IMR-90 (cell line): Measurements from ENCODE around the gene CMPK2.

ENCODE experiments used
- BHLHE40 ChIP-seq: fragments of 150-350 bp; IDR thresholded peaks from 2 replicates; pipeline ENCODE4 v1.6.1; 2016; ENCODE audit warnings: mild to moderate bottlenecking, low read depth, low read length
- CEBPB ChIP-seq: IDR thresholded peaks from 2 replicates; pipeline ENCODE4 v1.6.1; 2012; ENCODE audit warnings: low read depth, low read length, improper control_type of control experiment
- CHD1 ChIP-seq: IDR thresholded peaks from 2 replicates; pipeline ENCODE4 v1.6.1; 2012; ENCODE audit warnings: low read depth, low read length, improper control_type of control experiment
- FOS ChIP-seq: fragments of 150-350 bp; IDR thresholded peaks from 2 replicates; pipeline ENCODE4 v1.6.1; 2016; ENCODE audit warnings: low read depth, low read length
- MAFK ChIP-seq: IDR thresholded peaks from 2 replicates; pipeline ENCODE4 v1.6.1; 2012; ENCODE audit warnings: low read depth, low read length, improper control_type of control experiment
- MAZ ChIP-seq: IDR thresholded peaks from 2 replicates; pipeline ENCODE4 v1.6.1; 2012; ENCODE audit warnings: low read depth, mild to moderate bottlenecking, low read length, improper control_type of control experiment, moderate library complexity, borderline replicate concordance
- POLR2A ChIP-seq: IDR thresholded peaks from 2 replicates; pipeline ENCODE4 v1.6.1; 2012; ENCODE audit warnings: mild to moderate bottlenecking, low read depth, low read length
- RAD21 ChIP-seq: IDR thresholded peaks from 2 replicates; pipeline ENCODE4 v1.6.1; 2012; ENCODE audit warnings: low read length, improper control_type of control experiment
- RCOR1 ChIP-seq: IDR thresholded peaks from 2 replicates; pipeline ENCODE4 v1.6.1; 2012; ENCODE audit warnings: mild to moderate bottlenecking, low read length, improper control_type of control experiment; ENCODE audit not compliant: insufficient replicate concordance
- RFX5 ChIP-seq: IDR thresholded peaks from 2 replicates; pipeline ENCODE4 v1.8.0; 2012; ENCODE audit warnings: low read depth, mild to moderate bottlenecking, low read length, moderate library complexity
- SMC3 ChIP-seq: fragments of 150-350 bp; IDR thresholded peaks from 2 replicates; pipeline ENCODE4 v1.6.1; 2016; ENCODE audit warnings: low read depth, mild to moderate bottlenecking, antibody characterized with exemption, low read length, moderate library complexity
- TF ChIP-seq, protein P1 (sequence below): conservative IDR thresholded peaks from 2 replicates; pipeline ENCODE4 v1.5.1; 2012; ENCODE audit warnings: mild to moderate bottlenecking, low read depth, low read length, improper control_type of control experiment
- TF ChIP-seq, protein P2 (sequence below): fragments of 150-350 bp; IDR thresholded peaks from 2 replicates; pipeline ENCODE4 v1.6.1; 2017; ENCODE audit warnings: mild to moderate bottlenecking, antibody characterized with exemption, low read length, low read depth
- TF ChIP-seq, protein P3 (sequence below): fragments of 150-350 bp; IDR thresholded peaks from 2 replicates; pipeline ENCODE4 v1.6.1; 2016; ENCODE audit warnings: low read depth, mild to moderate bottlenecking, low read length, moderate library complexity, borderline replicate concordance

DNA sequence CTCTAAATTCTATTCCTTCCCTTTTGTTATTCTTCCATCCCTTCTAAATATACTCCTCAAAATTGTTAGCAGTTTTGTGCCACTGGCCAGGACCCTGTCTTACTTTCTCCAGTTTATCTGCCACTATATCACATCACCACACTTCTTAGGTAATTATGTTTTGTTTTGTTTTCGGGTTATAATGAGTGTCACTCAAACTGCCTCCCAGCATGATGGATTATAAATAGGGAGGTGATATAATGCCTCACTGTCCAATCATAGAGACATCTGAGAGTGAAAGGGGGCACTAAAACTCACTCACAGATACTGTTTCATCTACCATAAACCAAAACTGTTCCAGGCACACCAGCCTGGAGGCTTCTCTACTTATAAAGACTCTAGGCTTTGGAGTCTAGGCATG, 15.3 kb upstream of the CMPK2 start:
- TF ChIP-seq MAZ: no peak
- TF ChIP-seq, protein P1, sequence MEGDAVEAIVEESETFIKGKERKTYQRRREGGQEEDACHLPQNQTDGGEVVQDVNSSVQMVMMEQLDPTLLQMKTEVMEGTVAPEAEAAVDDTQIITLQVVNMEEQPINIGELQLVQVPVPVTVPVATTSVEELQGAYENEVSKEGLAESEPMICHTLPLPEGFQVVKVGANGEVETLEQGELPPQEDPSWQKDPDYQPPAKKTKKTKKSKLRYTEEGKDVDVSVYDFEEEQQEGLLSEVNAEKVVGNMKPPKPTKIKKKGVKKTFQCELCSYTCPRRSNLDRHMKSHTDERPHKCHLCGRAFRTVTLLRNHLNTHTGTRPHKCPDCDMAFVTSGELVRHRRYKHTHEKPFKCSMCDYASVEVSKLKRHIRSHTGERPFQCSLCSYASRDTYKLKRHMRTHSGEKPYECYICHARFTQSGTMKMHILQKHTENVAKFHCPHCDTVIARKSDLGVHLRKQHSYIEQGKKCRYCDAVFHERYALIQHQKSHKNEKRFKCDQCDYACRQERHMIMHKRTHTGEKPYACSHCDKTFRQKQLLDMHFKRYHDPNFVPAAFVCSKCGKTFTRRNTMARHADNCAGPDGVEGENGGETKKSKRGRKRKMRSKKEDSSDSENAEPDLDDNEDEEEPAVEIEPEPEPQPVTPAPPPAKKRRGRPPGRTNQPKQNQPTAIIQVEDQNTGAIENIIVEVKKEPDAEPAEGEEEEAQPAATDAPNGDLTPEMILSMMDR: no peak
- TF ChIP-seq, protein P2, sequence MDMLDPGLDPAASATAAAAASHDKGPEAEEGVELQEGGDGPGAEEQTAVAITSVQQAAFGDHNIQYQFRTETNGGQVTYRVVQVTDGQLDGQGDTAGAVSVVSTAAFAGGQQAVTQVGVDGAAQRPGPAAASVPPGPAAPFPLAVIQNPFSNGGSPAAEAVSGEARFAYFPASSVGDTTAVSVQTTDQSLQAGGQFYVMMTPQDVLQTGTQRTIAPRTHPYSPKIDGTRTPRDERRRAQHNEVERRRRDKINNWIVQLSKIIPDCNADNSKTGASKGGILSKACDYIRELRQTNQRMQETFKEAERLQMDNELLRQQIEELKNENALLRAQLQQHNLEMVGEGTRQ: no peak
- no peak for TF ChIP-seq BHLHE40
- no peak for TF ChIP-seq POLR2A
- TF ChIP-seq SMC3: no peak
- no peak for TF ChIP-seq RCOR1
- no peak for TF ChIP-seq CEBPB
- no peak for TF ChIP-seq MAFK
- no peak for TF ChIP-seq RAD21
- TF ChIP-seq, protein P3, sequence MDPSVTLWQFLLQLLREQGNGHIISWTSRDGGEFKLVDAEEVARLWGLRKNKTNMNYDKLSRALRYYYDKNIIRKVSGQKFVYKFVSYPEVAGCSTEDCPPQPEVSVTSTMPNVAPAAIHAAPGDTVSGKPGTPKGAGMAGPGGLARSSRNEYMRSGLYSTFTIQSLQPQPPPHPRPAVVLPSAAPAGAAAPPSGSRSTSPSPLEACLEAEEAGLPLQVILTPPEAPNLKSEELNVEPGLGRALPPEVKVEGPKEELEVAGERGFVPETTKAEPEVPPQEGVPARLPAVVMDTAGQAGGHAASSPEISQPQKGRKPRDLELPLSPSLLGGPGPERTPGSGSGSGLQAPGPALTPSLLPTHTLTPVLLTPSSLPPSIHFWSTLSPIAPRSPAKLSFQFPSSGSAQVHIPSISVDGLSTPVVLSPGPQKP: no peak
- no peak for TF ChIP-seq RFX5
- no peak for TF ChIP-seq CHD1
- no peak for TF ChIP-seq FOS
